ENCODE data around the gene LRP1B. TPM values are rescaled to one million over a fixed set of nuclear protein-coding genes. Genes with fewer than 3 reads are reported as not detected.

LRP1B gene
- total RNA-seq, 3 donors from 2014 or later = not detected

DNA sequence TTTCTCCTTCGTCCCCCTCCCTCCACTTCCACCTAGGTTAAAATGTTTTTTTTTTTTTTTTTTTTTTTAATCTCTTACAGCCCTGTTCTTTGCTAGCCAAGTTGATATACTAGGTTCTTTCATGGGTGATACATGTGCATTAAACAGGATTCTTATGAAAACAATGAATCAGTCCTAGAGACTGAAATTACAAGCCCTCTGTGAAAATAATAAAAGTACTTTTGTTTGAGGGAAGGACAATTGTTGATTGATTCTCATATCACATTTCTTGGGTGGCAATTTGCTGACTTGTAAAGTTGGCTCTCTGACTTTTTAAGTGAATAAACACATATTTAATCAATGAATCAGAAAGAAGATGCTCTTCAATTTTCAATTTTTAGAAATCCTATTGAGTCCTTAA lies 639.9 kb downstream of the LRP1B start:
- Mint-ChIP-seq H3K4me3 (no peak overlapping the region), H3K4me1 (ENCODE audit: low read depth) (no peaks in the 10 kb centered on the region), H3K27me3 (ENCODE audit: low read depth) (no peaks in the 10 kb centered on the region), H3K36me3 (ENCODE audit: insufficient read depth) (no peaks in the 10 kb centered on the region), H3K9me3 (peaks cover 4% of the 10 kb centered on the region)
- no peak for ATAC-seq
- DNase-seq = no peak

DNA sequence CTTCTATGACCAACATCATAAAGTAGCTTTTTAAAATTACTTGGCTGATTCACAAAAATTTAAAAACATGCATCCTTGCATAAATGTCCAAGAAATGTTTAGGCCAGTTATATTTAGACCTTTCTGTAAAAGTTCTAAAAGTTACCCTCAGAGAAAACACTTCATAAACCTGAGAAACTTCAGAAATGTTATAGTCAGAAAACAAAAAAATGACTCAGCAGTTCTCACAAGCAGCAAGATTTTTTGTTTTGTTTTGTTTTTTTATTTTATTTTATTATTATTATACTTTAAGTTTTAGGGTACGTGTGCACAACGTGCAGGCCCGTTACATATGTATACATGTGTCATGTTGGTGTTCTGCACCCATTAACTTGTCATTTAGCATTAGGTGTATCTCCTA lies 648.1 kb downstream of the LRP1B start:
- Mint-ChIP-seq H3K36me3 (ENCODE audit: insufficient read depth) (no peaks in the 10 kb centered on the region), H3K4me1 (ENCODE audit: low read depth) (no peaks in the 10 kb centered on the region), H3K4me3 (no peak overlapping the region), H3K9me3 (no peaks in the 10 kb centered on the region), H3K27me3 (ENCODE audit: low read depth) (no peaks in the 10 kb centered on the region)
- DNase-seq (no peak), ATAC-seq (no peak)

DNA sequence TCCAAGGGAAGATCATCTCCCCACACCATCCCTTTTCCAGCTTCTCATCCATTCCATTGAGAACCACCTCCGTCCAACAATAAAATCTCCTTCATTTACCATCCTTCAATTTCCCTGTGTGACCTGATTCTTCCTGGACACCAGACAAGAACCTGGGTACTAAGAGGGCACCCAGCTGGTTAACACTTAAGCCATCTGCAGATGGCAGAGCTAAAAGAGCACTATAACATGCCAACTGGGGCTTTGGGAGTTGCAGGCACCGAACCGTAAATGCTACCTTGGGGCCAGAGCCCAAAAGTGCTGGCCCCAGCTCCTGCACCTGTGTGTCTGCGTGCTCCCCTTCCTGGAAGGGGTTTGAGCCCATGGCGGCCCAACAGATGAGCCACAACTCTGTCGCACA lies 655.0 kb downstream of the LRP1B start:
- Mint-ChIP-seq H3K9me3 (no peaks in the 10 kb centered on the region), H3K36me3 (ENCODE audit: insufficient read depth) (no peaks in the 10 kb centered on the region), H3K4me1 (ENCODE audit: low read depth) (no peaks in the 10 kb centered on the region), H3K27me3 (ENCODE audit: low read depth) (no peaks in the 10 kb centered on the region), H3K4me3 (no peak overlapping the region)
- no peak for DNase-seq
- no peak for ATAC-seq

DNA sequence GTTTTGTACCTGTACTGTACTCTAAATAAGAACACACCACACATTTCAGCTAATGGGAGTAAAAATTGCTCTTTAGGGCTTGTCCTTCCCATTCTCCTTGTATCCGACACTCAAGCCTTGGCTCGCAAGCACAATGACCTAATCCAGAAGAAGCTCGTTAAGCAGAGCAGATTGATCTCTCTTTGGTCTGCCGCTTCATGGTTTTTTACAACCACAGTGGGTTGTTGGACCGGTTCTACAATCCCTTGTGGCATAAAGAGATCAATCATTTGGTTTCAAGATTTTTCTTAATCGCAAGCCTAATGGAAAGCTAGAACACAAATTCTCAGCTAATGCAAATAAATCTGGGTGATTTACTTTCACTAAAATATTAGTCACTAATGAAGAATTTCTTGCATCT lies 662.1 kb downstream of the LRP1B start:
- H3K27me3 Mint-ChIP-seq (ENCODE audit: low read depth) = no peaks in the 10 kb centered on the region
- peaks cover 15% of the 10 kb centered on the region for H3K9me3 Mint-ChIP-seq
- H3K36me3 Mint-ChIP-seq (ENCODE audit: insufficient read depth) = no peaks in the 10 kb centered on the region
- no peak overlapping the region for H3K4me3 Mint-ChIP-seq
- ATAC-seq (no peak), DNase-seq (no peak)
- no peaks in the 10 kb centered on the region for H3K4me1 Mint-ChIP-seq (ENCODE audit: low read depth)

DNA sequence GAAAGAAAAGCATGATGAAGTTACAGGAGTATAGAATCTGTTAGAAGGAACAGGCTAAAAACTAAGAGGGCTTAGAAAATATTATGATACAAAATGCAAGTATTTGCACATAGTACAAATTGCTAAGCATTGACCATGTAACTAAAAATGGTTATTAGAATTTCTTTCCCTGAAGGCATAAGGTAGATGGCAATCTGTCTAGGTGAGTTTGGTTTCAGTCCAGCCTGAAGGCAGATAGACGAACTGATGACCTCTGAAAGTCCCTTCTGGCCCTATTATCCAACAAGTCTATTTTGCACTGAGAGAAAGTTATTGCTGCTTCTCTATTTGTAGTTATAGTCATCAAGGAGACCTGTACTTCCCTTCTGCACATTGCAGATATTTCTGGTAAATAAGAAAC lies 663.5 kb downstream of the LRP1B start:
- DNase-seq = no peak
- Mint-ChIP-seq H3K4me1 (ENCODE audit: low read depth) (no peaks in the 10 kb centered on the region), H3K36me3 (ENCODE audit: insufficient read depth) (no peaks in the 10 kb centered on the region), H3K9me3 (peaks cover 15% of the 10 kb centered on the region), H3K4me3 (no peak overlapping the region), H3K27me3 (ENCODE audit: low read depth) (no peaks in the 10 kb centered on the region)
- no peak for ATAC-seq

DNA sequence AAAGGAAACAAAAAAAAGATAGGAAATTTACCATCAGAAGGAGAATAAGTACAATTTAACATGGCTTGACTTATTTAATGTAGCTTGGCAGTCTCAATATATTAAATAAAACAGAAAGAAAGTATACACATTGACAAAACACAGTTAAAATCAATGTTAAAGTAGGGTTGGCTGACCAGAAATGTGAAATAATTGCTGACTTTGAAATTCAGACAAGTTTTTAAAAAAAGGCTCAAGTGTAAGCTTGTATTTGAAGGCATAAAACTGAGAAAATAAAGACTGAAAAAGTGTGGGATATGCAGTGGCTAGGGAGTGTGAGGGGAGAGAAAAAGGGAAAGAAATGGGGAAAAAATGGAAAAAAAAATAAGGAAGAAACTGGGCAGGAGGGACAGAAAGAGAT lies 665.8 kb downstream of the LRP1B start:
- Mint-ChIP-seq H3K36me3 (ENCODE audit: insufficient read depth) (no peaks in the 10 kb centered on the region), H3K4me3 (no peak overlapping the region), H3K27me3 (ENCODE audit: low read depth) (no peaks in the 10 kb centered on the region), H3K4me1 (ENCODE audit: low read depth) (no peaks in the 10 kb centered on the region), H3K9me3 (peaks cover 23% of the 10 kb centered on the region)
- ATAC-seq (no peak), DNase-seq (no peak)

DNA sequence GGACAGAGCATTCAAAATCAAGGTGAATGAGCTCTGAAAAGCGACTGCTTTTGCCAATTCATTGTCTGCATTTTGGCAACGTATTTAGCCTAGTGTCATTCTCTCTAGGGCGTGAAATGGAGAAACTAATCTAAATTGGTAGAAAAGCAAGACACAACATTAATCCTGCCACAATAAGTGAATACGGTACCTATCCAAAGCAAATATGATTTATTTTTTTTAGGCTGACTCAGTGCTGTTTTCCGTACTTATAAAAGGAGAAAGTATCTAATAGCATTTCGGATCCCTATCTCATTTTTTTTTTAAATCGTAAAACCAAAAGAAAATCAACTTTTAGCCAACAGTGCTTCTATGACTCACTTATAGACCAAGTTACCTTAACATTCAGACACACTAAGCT lies 672.5 kb downstream of the LRP1B start:
- Mint-ChIP-seq H3K9me3 (peaks cover 11% of the 10 kb centered on the region), H3K4me3 (no peak overlapping the region), H3K36me3 (ENCODE audit: insufficient read depth) (no peaks in the 10 kb centered on the region), H3K27me3 (ENCODE audit: low read depth) (no peaks in the 10 kb centered on the region), H3K4me1 (ENCODE audit: low read depth) (no peaks in the 10 kb centered on the region)
- DNase-seq (no peak), ATAC-seq (no peak)

DNA sequence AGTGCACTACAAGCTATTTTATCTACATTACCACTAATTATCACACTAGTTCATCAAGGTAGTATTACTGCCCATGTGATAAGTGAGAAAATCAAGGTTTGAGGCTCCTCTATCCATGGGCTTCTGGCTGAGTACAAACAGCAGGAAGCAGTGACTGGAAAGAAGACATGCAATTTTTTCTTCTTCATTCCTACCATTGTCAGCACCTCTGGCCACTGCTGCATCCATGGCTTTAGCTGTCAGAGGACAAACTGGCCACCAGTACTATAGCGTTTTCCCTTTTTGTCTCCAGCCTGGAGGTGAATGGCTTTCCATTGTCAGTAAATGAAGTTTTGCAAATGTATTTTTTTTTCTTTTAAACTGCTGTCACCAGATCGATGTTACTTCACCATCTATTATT lies 674.9 kb downstream of the LRP1B start:
- Mint-ChIP-seq H3K4me3 (no peak overlapping the region), H3K27me3 (ENCODE audit: low read depth) (no peaks in the 10 kb centered on the region), H3K9me3 (peaks cover 7% of the 10 kb centered on the region), H3K36me3 (ENCODE audit: insufficient read depth) (no peaks in the 10 kb centered on the region), H3K4me1 (ENCODE audit: low read depth) (no peaks in the 10 kb centered on the region)
- no peak for ATAC-seq
- DNase-seq = no peak

DNA sequence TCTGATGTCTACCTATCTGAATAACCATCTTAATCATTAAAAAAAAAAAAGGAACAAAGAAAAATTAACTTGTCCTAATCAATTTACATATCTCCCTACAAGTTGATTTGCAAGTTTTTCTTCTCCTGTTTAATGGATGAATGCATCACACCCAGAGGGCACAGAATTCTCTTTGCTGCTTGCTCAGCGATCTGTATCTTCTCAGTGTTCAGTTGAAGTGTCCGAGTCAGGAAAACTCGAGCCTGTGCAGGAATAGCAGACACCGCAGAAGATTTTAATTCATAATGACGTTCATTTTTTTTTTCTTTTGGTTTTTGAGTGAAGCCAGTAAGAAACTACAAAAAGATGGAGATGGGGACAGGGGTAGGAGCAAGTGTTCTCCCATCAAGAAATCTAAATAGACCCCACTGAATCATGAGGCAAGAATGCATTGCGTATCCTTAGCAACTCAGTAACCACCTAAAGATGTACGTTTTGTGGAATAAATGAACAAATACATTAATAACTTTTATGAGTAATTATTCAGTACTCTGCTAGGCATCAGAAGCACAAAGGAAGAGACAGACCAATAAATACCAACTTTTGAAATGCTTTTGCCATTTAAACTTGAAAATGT lies 675.5 kb downstream of the LRP1B start:
- H3K9me3 Mint-ChIP-seq = peaks cover 7% of the 10 kb centered on the region
- no peak overlapping the region for H3K4me3 Mint-ChIP-seq
- no peak for DNase-seq
- ATAC-seq = no peak
- H3K36me3 Mint-ChIP-seq (ENCODE audit: insufficient read depth) = no peaks in the 10 kb centered on the region
- no peaks in the 10 kb centered on the region for H3K4me1 Mint-ChIP-seq (ENCODE audit: low read depth)
- H3K27me3 Mint-ChIP-seq (ENCODE audit: low read depth) = no peaks in the 10 kb centered on the region

DNA sequence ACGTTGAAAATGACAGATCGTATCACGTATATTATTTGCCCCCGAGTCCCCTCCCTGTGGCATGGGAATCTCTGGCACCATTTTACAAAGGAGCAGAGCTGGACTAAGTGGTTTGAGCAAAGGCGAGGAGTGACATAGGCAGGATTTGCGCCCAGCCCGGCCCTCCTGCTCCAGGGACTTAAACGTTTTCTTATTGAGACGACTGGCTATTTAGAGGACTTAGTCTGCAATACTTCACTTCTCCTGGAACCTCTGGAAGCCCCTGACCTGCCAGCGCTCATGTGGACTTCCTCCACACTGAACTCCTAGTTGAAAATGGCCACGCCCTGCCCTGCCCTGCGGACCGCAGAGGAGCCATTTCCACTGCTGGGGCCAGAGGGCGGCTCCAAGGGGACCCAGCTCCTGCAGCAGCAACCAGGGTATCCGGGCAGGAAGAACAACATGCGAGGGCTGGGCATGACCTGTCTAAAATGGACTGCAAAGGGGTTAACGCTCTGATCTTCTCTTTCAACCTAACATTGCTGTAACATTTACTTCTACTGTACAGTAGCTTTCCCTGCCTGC lies 690.7 kb downstream of the LRP1B start:
- DNase-seq = no peak
- H3K4me1 Mint-ChIP-seq (ENCODE audit: low read depth) = no peaks in the 10 kb centered on the region
- peaks cover 15% of the 10 kb centered on the region for H3K9me3 Mint-ChIP-seq
- no peaks in the 10 kb centered on the region for H3K36me3 Mint-ChIP-seq (ENCODE audit: insufficient read depth)
- H3K27me3 Mint-ChIP-seq (ENCODE audit: low read depth) = no peaks in the 10 kb centered on the region
- ATAC-seq = no peak
- no peak overlapping the region for H3K4me3 Mint-ChIP-seq

DNA sequence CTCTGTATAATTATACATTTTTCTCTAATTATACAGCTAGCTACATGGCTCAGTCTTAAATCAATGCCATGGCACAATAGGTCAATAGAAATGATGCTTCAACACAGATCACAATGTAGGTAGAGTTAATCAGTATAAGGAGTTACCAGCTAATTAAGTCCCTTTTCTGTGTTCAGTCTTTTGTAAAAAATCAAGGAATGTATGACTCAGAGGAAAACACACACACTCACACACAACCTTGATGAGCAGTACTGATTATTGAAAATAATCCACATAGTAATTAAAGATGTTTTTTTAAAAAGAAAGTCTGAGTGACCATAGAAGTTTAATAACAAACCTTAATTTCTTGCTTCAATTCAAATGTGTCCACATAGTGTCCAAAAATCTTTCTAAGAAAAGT lies 691.3 kb downstream of the LRP1B start:
- DNase-seq = no peak
- Mint-ChIP-seq H3K27me3 (ENCODE audit: low read depth) (no peaks in the 10 kb centered on the region), H3K9me3 (peaks cover 17% of the 10 kb centered on the region), H3K4me3 (no peak overlapping the region), H3K36me3 (ENCODE audit: insufficient read depth) (no peaks in the 10 kb centered on the region), H3K4me1 (ENCODE audit: low read depth) (no peaks in the 10 kb centered on the region)
- no peak for ATAC-seq

DNA sequence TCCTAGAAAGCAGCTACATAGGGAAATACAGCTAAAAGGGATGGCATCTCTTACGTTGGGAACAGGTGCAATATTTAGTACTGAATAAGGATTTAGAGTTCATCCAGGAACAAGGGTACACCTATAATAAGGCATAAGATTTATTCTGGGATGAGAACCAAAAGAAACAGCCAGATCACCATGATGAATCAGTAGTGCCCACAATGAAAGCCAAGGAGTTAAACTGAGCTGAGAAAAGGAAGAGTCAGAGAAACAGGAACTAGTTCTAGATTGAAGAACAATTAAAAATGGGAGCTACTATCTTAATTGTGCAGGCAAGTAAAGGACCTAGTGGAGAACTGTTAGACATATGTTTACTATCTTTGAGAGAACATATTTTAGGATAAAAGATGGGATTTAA lies 692.3 kb downstream of the LRP1B start:
- H3K4me3 Mint-ChIP-seq = no peak overlapping the region
- no peaks in the 10 kb centered on the region for H3K4me1 Mint-ChIP-seq (ENCODE audit: low read depth)
- peaks cover 15% of the 10 kb centered on the region for H3K9me3 Mint-ChIP-seq
- H3K27me3 Mint-ChIP-seq (ENCODE audit: low read depth) = no peaks in the 10 kb centered on the region
- ATAC-seq (no peak), DNase-seq (no peak)
- H3K36me3 Mint-ChIP-seq (ENCODE audit: insufficient read depth) = no peaks in the 10 kb centered on the region

DNA sequence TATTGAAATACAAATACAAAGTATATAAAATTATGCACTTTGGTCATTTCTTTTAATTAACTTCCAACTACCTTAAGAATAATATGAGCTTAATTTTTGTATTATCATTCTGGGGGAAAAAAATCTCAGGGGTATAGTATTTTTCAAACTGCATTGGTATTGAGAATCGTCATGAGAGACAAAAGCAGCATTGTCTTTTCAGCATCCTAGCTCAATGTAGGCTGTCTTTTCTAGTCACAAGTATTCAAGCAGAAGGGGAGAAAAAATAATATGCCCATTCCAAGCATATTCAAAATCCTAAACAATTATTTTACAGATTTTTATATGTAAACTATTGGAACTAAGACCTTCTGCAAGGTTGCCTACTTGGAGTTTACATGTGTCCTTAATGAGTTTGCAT lies 693.3 kb downstream of the LRP1B start:
- peaks cover 19% of the 10 kb centered on the region for H3K9me3 Mint-ChIP-seq
- DNase-seq (no peak), ATAC-seq (no peak)
- H3K4me1 Mint-ChIP-seq (ENCODE audit: low read depth) = no peaks in the 10 kb centered on the region
- H3K4me3 Mint-ChIP-seq = no peak overlapping the region
- no peaks in the 10 kb centered on the region for H3K36me3 Mint-ChIP-seq (ENCODE audit: insufficient read depth)
- H3K27me3 Mint-ChIP-seq (ENCODE audit: low read depth) = no peaks in the 10 kb centered on the region

DNA sequence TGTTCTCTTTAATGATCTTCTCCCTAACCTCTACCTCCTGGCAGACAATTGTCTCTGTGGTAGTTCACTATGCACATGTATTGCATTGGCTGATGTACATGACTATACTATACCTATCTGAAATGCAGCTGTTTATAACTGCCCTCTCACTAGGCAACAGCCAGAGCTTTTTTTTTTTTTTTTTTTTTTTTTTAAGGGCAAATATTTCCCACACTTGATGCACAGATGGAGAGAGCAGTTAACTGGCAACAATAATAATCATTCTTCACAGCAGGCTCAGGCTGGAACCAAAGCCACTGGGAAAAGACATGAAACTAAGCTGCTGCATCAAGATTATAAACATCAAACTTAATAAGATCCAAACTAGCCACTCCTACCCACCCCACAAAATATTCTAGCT lies 707.7 kb downstream of the LRP1B start:
- no peak overlapping the region for H3K4me3 Mint-ChIP-seq
- ATAC-seq = no peak
- peaks cover 10% of the 10 kb centered on the region for H3K9me3 Mint-ChIP-seq
- no peaks in the 10 kb centered on the region for H3K27me3 Mint-ChIP-seq (ENCODE audit: low read depth)
- H3K36me3 Mint-ChIP-seq (ENCODE audit: insufficient read depth) = no peaks in the 10 kb centered on the region
- H3K4me1 Mint-ChIP-seq (ENCODE audit: low read depth) = no peaks in the 10 kb centered on the region
- no peak for DNase-seq

DNA sequence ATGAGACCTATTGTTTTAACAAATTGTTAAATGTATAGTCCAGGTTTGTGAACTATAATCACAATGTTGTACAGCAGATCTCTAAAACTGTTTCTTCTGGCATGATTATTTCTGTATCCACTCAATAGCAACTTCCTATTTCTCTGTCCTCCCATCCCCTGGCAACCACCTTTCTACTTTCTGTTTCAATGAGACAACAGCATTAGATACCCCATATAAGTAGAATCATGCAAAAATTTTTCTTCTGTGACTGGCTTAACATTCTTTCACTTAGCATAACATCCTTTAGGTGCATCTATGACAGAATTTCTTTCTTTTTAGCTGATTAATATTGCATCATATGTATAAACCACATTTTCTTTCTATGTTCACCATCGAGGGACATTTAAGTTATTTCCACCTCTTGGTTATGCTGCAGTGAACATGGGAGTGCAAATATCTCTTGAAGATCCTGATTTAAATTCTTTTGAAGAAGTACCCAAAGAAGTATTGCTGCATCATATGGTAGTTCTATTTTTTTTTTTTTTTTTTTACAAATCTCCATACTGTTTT lies 713.5 kb downstream of the LRP1B start:
- DNase-seq = no peak

More for the DNA sequence above, 713.5 kb downstream of the LRP1B start:
- Mint-ChIP-seq H3K36me3 (ENCODE audit: insufficient read depth) (no peaks in the 10 kb centered on the region), H3K9me3 (peaks cover 17% of the 10 kb centered on the region), H3K27me3 (ENCODE audit: low read depth) (no peaks in the 10 kb centered on the region), H3K4me1 (ENCODE audit: low read depth) (no peaks in the 10 kb centered on the region), H3K4me3 (no peak overlapping the region)
- ATAC-seq = no peak

All from activated T-cell treated with anti-CD3 and anti-CD28 coated beads, Interleukin-2, amount 50 U/mL, for 4 hours (primary cell).